ENCODE results near the gene ZNF717.

ZNF717 gene

GRCh38 chr3:75768303-75769017, 16.9 kb downstream of the ZNF717 start:
- H3K79me2 ChIP-seq (ENCODE audit: insufficient read depth, low read length) = no peaks in the 10 kb centered on the region
- H4K20me1 ChIP-seq (ENCODE audit: low read depth, low read length) = no peaks in the 10 kb centered on the region
- TF ChIP-seq EZH2phosphoT487 (conservative IDR thresholded peaks at IDR 0.05; ENCODE audit: low read length) (no peak), CTCF (IDR thresholded peaks at IDR 0.05; ENCODE audit: insufficient read depth, low read length, poor library complexity, severe bottlenecking) (no peak)
- no peaks in the 10 kb centered on the region; the same call in 1 of the 2 replicates for H3K36me3 ChIP-seq (ENCODE audit: low read length)
- no peak overlapping the region for H3K4me2 ChIP-seq (ENCODE audit: low read depth, low read length, poor library complexity, severe bottlenecking)
- no peak overlapping the region for H3K27ac ChIP-seq (ENCODE audit: low read depth, low read length)
- H3K4me3 ChIP-seq (ENCODE audit: insufficient read depth, low read length, poor library complexity, severe bottlenecking) = no peak overlapping the region
- H3K9me2 ChIP-seq (replicated peaks; ENCODE audit: insufficient read depth, low read length) = no peaks in the 10 kb centered on the region
- no peaks in the 10 kb centered on the region for H3K9me3 ChIP-seq (ENCODE audit: insufficient read depth, low read length)
- H3K27me3 ChIP-seq (ENCODE audit: low read length) = no peaks in the 10 kb centered on the region
- no peak overlapping the region for H2AFZ ChIP-seq (ENCODE audit: low read depth, low read length, severe bottlenecking)
- H3F3A ChIP-seq (ENCODE audit: insufficient read depth) = no peaks in the 10 kb centered on the region
- no peak overlapping the region for H3K9ac ChIP-seq (ENCODE audit: low read length)

- Histone ChIP-seq H3F3A (ENCODE audit: insufficient read depth) (no peaks in the 10 kb centered on the region), H3K27ac (ENCODE audit: low read depth, low read length) (no peak overlapping the region), H3K79me2 (ENCODE audit: insufficient read depth, low read length) (no peaks in the 10 kb centered on the region), H3K27me3 (ENCODE audit: low read length) (no peaks in the 10 kb centered on the region), H3K4me3 (ENCODE audit: insufficient read depth, low read length, poor library complexity, severe bottlenecking) (no peak overlapping the region), H3K36me3 (ENCODE audit: low read length) (no peaks in the 10 kb centered on the region), H4K20me1 (ENCODE audit: low read depth, low read length) (no peaks in the 10 kb centered on the region), H3K9me3 (ENCODE audit: insufficient read depth, low read length) (peaks cover 35% of the 10 kb centered on the region; the same call in 1 of the 2 replicates), H3K4me2 (ENCODE audit: low read depth, low read length, poor library complexity, severe bottlenecking) (no peak overlapping the region), H3K9ac (ENCODE audit: low read length) (no peak overlapping the region), H2AFZ (ENCODE audit: low read depth, low read length, severe bottlenecking) (no peak overlapping the region), H3K9me2 (replicated peaks; ENCODE audit: insufficient read depth, low read length) (no peaks in the 10 kb centered on the region)
- TF ChIP-seq CTCF (IDR thresholded peaks at IDR 0.05; ENCODE audit: insufficient read depth, low read length, poor library complexity, severe bottlenecking) (no peak), EZH2phosphoT487 (conservative IDR thresholded peaks at IDR 0.05; ENCODE audit: low read length) (no peak)
Observed at GRCh38 chr3:75737831-75738493, 47.4 kb downstream of the ZNF717 start.

GRCh38 chr3:75727985-75728384, 57.4 kb downstream of the ZNF717 start:
- Histone ChIP-seq H3K27me3 (ENCODE audit: low read length) (no peaks in the 10 kb centered on the region), H3K36me3 (ENCODE audit: low read length) (no peaks in the 10 kb centered on the region), H3K9me3 (ENCODE audit: insufficient read depth, low read length) (no peaks in the 10 kb centered on the region)

More at GRCh38 chr3:75727985-75728384, 57.4 kb downstream of the ZNF717 start:
- no peaks in the 10 kb centered on the region for H3K9me2 ChIP-seq (replicated peaks; ENCODE audit: insufficient read depth, low read length)
- H3K4me3 ChIP-seq (ENCODE audit: insufficient read depth, low read length, poor library complexity, severe bottlenecking) = no peak overlapping the region
- H3K27ac ChIP-seq (ENCODE audit: low read depth, low read length) = no peak overlapping the region
- TF ChIP-seq CTCF (IDR thresholded peaks at IDR 0.05; ENCODE audit: insufficient read depth, low read length, poor library complexity, severe bottlenecking) (no peak), EZH2phosphoT487 (conservative IDR thresholded peaks at IDR 0.05; ENCODE audit: low read length) (no peak)
- H2AFZ ChIP-seq (ENCODE audit: low read depth, low read length, severe bottlenecking) = no peak overlapping the region
- no peak overlapping the region for H3K4me2 ChIP-seq (ENCODE audit: low read depth, low read length, poor library complexity, severe bottlenecking)
- H3F3A ChIP-seq (ENCODE audit: insufficient read depth) = no peaks in the 10 kb centered on the region
- H3K79me2 ChIP-seq (ENCODE audit: insufficient read depth, low read length) = no peaks in the 10 kb centered on the region
- H3K9ac ChIP-seq (ENCODE audit: low read length) = no peak overlapping the region
- no peaks in the 10 kb centered on the region for H4K20me1 ChIP-seq (ENCODE audit: low read depth, low read length)

Data from SU-DHL-6 (cell line).